Chondrocyte (in vitro differentiated cells): Measurements from ENCODE around the gene RHOT1. TPM values are rescaled to one million over a fixed set of nuclear protein-coding genes. Genes with fewer than 3 reads are reported as not detected.

Experiments used
- DNase-seq: peaks from one replicate; pipeline ENCODE4 v3.0.0; 2021; ENCODE audit warnings: mixed read lengths, low spot score
- H3K27ac Mint-ChIP-seq: one replicate; pipeline ENCODE4 v1.8.0; 2021; ENCODE audit warnings: mild to moderate bottlenecking, moderate library complexity, mixed read lengths; ENCODE audit not compliant: unreplicated experiment
- H3K27me3 Mint-ChIP-seq: 2 replicates; pipeline ENCODE4 v1.8.0; 2021; ENCODE audit warnings: low read depth, mixed read lengths
- H3K36me3 Mint-ChIP-seq: 2 replicates; pipeline ENCODE4 v1.8.0; 2021; ENCODE audit warnings: low read depth, mixed read lengths
- H3K4me1 Mint-ChIP-seq: 2 replicates; pipeline ENCODE4 v1.8.0; 2021; ENCODE audit warnings: low read depth, mild to moderate bottlenecking, mixed read lengths
- H3K4me3 Mint-ChIP-seq: one replicate; pipeline ENCODE4 v1.8.0; 2021; ENCODE audit warnings: mild to moderate bottlenecking, moderate library complexity, mixed read lengths; ENCODE audit not compliant: unreplicated experiment
- H3K9me3 Mint-ChIP-seq: 2 replicates; pipeline ENCODE4 v1.8.0; 2021; ENCODE audit warnings: low read depth, mixed read lengths
- CTCF ChIP-seq: fragments of 200-600 bp; sonication (generic); IDR thresholded peaks from 2 replicates; pipeline ENCODE4 v1.5.0; 2021; ENCODE audit warnings: antibody characterized with exemption, mild to moderate bottlenecking, moderate library complexity
- total RNA-seq: library from RNA; stranded (reverse); gene quantifications from 3 replicates; pipeline ENCODE4 v1.2.1, GENCODE V29; 2021

Gene RHOT1
- total RNA-seq, 1 donor from 2014 or later = 27.0 TPM

DNA sequence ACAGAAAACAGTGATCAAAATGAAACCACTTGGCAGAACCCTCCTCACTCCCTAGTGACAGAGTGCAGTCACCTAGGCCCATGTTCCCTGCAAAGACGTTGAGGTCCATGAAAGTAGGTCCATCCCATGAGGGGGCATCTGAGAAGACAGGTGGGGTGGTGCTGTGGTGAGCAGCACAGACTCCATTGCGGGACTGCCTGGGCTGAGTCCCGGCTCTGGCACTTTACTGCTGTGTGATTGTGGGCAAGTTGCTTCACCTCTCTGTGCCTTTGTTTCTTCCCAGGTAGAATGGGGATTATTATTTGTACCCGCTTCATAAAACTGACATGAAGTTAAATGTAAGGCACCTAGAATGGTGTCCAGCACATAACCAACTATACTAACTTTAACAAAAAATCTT, 23.5 kb upstream of the RHOT1 start:
- DNase-seq = no peak
- H3K27me3 Mint-ChIP-seq = peaks cover 3% of the 10 kb centered on the region
- H3K4me3 Mint-ChIP-seq = no peak overlapping the region
- no peak for TF ChIP-seq CTCF
- H3K9me3 Mint-ChIP-seq = no peaks in the 10 kb centered on the region
- H3K4me1 Mint-ChIP-seq = peaks cover 4% of the 10 kb centered on the region
- no peak overlapping the region for H3K27ac Mint-ChIP-seq
- H3K36me3 Mint-ChIP-seq = no peaks in the 10 kb centered on the region

- peaks cover 4% of the 10 kb centered on the region for H3K4me1 Mint-ChIP-seq
- peaks cover 3% of the 10 kb centered on the region for H3K27me3 Mint-ChIP-seq
- no peak overlapping the region for H3K27ac Mint-ChIP-seq
- H3K9me3 Mint-ChIP-seq = no peaks in the 10 kb centered on the region
- no peak overlapping the region for H3K4me3 Mint-ChIP-seq
- no peaks in the 10 kb centered on the region for H3K36me3 Mint-ChIP-seq
- DNase-seq = no peak
- no peak for TF ChIP-seq CTCF
Measured at GRCh38 chr17:32120141-32120540, 22.2 kb upstream of the RHOT1 start.

DNA sequence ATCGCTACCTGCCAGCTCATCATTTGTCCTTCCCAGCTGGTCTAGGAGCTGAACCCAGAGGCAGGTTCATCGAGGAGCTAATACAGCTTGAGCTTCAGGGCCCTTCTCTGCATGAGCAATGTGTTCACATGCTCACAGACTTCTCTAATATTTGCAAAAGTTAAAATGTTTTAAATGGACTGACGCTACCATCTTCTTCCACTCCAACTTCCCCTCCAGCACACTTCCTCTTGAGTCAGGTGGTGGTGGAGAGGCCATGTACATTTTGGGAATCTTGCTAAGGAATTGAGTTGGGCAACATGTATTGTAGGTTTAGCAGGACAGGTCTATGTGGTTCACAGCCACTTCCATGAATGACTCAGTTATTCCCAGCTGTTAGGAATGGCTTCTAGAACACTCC, 21.6 kb upstream of the RHOT1 start:
- Mint-ChIP-seq H3K27me3 (peaks cover 3% of the 10 kb centered on the region), H3K27ac (no peak overlapping the region), H3K4me3 (no peak overlapping the region), H3K4me1 (peaks cover 4% of the 10 kb centered on the region), H3K9me3 (no peaks in the 10 kb centered on the region), H3K36me3 (no peaks in the 10 kb centered on the region)
- DNase-seq = no peak
- TF ChIP-seq CTCF = no peak

DNA sequence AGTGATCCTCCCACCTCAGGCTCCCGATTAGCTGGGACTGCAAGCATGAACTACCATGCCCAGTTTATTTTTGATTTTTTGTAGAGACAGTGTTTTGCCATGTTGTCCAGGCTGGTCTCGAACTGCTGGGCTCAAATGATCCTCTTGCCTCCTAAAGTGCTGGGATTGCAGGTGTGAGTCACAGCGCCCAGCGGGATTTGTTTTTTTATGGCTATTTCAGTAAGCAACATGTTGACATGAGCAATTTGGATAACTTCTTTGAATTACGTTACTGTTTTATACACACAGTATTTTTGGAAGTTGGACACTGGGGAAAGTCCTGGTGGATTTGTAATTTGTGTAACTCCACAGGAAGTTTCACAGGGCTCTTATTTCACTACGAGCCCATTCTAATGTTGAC, 18.5 kb upstream of the RHOT1 start:
- no peaks in the 10 kb centered on the region for H3K27me3 Mint-ChIP-seq
- H3K27ac Mint-ChIP-seq = peak overlapping the region; percentile 68
- no peaks in the 10 kb centered on the region for H3K36me3 Mint-ChIP-seq
- peaks cover 20% of the 10 kb centered on the region for H3K4me1 Mint-ChIP-seq
- DNase-seq = no peak
- no peaks in the 10 kb centered on the region for H3K9me3 Mint-ChIP-seq
- TF ChIP-seq CTCF = no peak
- H3K4me3 Mint-ChIP-seq = no peak overlapping the region

DNA sequence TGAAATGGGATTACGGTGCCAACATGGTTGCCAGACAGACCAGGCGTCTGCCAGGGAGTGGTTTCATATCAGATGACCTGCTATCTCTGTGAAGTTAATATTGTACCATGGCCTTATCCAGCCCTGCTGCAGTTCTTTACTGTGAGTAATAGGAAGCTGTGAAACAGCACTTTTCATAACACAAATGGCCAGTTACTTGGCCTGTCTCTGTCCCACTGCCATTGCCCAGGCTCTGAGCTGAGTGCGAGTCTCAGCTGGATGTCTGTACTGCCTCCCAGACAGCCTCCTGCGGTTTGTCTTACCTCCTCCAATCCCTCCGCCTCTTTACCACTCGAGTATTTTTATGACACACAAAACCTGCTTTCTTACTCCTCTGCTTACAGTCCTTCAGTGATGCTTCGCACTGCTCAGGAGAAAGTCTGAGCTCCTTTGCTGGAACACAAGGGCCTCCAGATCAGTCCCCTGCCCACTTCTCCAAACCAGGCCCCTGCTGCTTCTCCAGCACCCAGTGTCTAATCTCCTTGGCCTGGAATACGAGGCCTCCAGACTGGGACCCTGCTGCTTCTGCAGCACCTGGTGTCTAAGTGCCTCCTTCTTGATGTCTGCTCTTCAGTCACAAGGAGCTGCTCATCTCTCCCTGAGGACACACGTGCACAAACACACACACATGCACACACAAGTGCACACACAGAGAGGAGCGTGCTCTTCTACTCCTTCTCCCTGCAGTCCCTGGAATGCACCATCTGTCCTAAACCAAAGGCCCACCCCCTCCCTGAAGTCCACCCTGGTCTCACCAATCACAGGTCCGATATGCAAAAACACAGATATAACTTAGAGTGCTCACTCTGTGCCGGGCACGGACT, 17.1 kb upstream of the RHOT1 start:
- Mint-ChIP-seq H3K4me1 (peaks cover 21% of the 10 kb centered on the region), H3K27ac (peak overlapping the region; percentile 11), H3K4me3 (no peak overlapping the region), H3K36me3 (no peaks in the 10 kb centered on the region), H3K27me3 (no peaks in the 10 kb centered on the region), H3K9me3 (no peaks in the 10 kb centered on the region)
- no peak for TF ChIP-seq CTCF
- no peak for DNase-seq
